Kidney (tissue), 14 donors: ENCODE data around the gene XRCC6. TPM values are rescaled to one million over a fixed set of nuclear protein-coding genes. Genes with fewer than 3 reads are reported as not detected.
A peak's percentile ranks its signal among the peaks of the same experiment; 100 is the strongest.

Experiments used
- DNase-seq, 5 donors: peaks; one replicate each; pipeline ENCODE4 v3.0.0-alpha.2; 2013 to 2020
- FAIRE-seq: peaks from 2 replicates; lab custom pipeline; 2012; peaks lifted over from hg19 to GRCh38; lab: Jason Lieb, UNC
- H3K27ac ChIP-seq, 2 donors: one replicate each; pipeline ENCODE4 v1.7.0; 2013; ENCODE audit warnings: low read depth in 2 of 2, low read length in 2 of 2, inconsistent platforms in 1 of 2
- H3K27me3 ChIP-seq: one replicate; pipeline ENCODE4 v1.7.1; 2013; ENCODE audit warnings: low read length, inconsistent platforms; ENCODE audit not compliant: control insufficient read depth, insufficient read depth
- H3K36me3 ChIP-seq, 3 donors: one replicate each; pipeline versions ENCODE4 v1.7.0 to v1.7.1; 2013; ENCODE audit warnings: low read length in 3 of 3, control low read depth in 1 of 3, inconsistent platforms in 1 of 3; ENCODE audit not compliant: insufficient read depth in 3 of 3, control insufficient read depth in 2 of 3
- H3K4me1 ChIP-seq, 3 donors: one replicate each; pipeline versions ENCODE4 v1.7.0 to v1.7.1; 2013; ENCODE audit warnings: low read length in 3 of 3, inconsistent platforms in 1 of 3, low read depth in 1 of 3; ENCODE audit not compliant: control insufficient read depth in 2 of 3, insufficient read depth in 2 of 3
- H3K4me3 ChIP-seq, 3 donors: one replicate each; pipeline versions ENCODE4 v1.7.0 to v1.8.1; 2013; ENCODE audit warnings: low read length in 3 of 3, control low read depth in 1 of 3, inconsistent platforms in 1 of 3
- H3K9ac ChIP-seq, 3 donors: one replicate each; pipeline versions ENCODE4 v1.7.0 to v1.7.1; 2013; ENCODE audit warnings: low read length in 3 of 3, control low read depth in 1 of 3, inconsistent platforms in 1 of 3
- H3K9me3 ChIP-seq, 3 donors: one replicate each; pipeline versions ENCODE4 v1.7.0 to v1.7.1; 2013; ENCODE audit warnings: low read length in 3 of 3, control low read depth in 1 of 3, inconsistent platforms in 1 of 3; ENCODE audit not compliant: control insufficient read depth in 2 of 3, insufficient read depth in 1 of 3
- intact Hi-C: fragments of 100-400 bp; cut with DNase I; formaldehyde crosslinking; loops from one replicate; pipeline ENCODE4 v1.11.1; 2022
- polyA plus RNA-seq: library from polyadenylated mRNA; stranded (reverse); fragments of 350-450 nt; fragmentation: Illumina TruSeq; extraction: RNeasy Lipid Tissue Mini Kit (QIAGEN cat#74804); gene quantifications from one replicate; pipeline ENCODE4 v1.2.3, GENCODE V29; 2014; ENCODE audit warnings: low read depth, low replicate concordance; ENCODE audit not compliant: insufficient read depth
- total RNA-seq: library from RNA; stranded (reverse); fragmentation: NEBNext Ultra II Directional; extraction: Animal tissue kit (Norgen Biotek cat#: 25700); gene quantifications from one replicate; pipeline ENCODE4 v1.2.1, GENCODE V29; 2021
- TF ChIP-seq, protein P1 (sequence below): IDR thresholded peaks from 3 replicates; pipeline ENCODE4 v1.5.1; 2012; ENCODE audit warnings: mild to moderate bottlenecking, moderate library complexity, borderline replicate concordance; ENCODE audit not compliant: insufficient read depth; ENCODE audit errors: extremely low read depth
- donor health status: control.
- donor health status: control.
- donor health status: control.
- donor health status: control.
- donor health status: control.
- donor health status: DM: yes; HTN: yes; CAD: no.
- donor health status: Normal renal cell carcinoma (clear cell type).

Gene XRCC6
- total and polyA plus RNA-seq, 2 donors from 2014 or later = 168 to 183 TPM

DNA sequence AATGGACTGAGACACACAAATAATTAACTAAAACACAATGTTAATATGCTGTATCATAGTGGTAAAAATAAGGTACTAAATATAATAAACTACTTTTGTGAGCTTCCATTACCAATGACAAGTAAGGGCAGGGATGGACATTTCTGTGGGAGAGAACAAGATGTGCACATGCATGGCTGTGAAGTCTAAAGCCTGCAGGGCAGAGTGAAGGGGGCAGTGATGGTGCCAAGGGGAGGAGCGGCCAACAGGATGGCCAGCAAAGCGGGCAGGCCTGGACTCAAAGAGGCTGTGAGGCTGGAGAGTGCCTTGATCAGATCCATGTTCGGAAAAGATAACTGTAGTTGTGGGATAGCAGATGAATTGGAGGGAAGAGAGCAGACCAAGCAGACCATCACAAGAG lies 12.7 kb upstream of the XRCC6 start:
- H3K36me3 ChIP-seq = peaks cover 0 to 14% (median 5%) of the 10 kb centered on the region in 3 donors
- H3K9me3 ChIP-seq = no peaks in the 10 kb centered on the region
- intact Hi-C loops = no loop called here
- FAIRE-seq (no peak), DNase-seq (peak in 1 of 5 donors; percentile 13)
- H3K27me3 ChIP-seq = no peaks in the 10 kb centered on the region
- no peak overlapping the region for H3K27ac ChIP-seq
- TF ChIP-seq, protein P1, sequence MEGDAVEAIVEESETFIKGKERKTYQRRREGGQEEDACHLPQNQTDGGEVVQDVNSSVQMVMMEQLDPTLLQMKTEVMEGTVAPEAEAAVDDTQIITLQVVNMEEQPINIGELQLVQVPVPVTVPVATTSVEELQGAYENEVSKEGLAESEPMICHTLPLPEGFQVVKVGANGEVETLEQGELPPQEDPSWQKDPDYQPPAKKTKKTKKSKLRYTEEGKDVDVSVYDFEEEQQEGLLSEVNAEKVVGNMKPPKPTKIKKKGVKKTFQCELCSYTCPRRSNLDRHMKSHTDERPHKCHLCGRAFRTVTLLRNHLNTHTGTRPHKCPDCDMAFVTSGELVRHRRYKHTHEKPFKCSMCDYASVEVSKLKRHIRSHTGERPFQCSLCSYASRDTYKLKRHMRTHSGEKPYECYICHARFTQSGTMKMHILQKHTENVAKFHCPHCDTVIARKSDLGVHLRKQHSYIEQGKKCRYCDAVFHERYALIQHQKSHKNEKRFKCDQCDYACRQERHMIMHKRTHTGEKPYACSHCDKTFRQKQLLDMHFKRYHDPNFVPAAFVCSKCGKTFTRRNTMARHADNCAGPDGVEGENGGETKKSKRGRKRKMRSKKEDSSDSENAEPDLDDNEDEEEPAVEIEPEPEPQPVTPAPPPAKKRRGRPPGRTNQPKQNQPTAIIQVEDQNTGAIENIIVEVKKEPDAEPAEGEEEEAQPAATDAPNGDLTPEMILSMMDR = no peak
- H3K4me3 ChIP-seq = no peak overlapping the region
- no peaks in the 10 kb centered on the region for H3K4me1 ChIP-seq
- H3K9ac ChIP-seq = no peak overlapping the region

DNA sequence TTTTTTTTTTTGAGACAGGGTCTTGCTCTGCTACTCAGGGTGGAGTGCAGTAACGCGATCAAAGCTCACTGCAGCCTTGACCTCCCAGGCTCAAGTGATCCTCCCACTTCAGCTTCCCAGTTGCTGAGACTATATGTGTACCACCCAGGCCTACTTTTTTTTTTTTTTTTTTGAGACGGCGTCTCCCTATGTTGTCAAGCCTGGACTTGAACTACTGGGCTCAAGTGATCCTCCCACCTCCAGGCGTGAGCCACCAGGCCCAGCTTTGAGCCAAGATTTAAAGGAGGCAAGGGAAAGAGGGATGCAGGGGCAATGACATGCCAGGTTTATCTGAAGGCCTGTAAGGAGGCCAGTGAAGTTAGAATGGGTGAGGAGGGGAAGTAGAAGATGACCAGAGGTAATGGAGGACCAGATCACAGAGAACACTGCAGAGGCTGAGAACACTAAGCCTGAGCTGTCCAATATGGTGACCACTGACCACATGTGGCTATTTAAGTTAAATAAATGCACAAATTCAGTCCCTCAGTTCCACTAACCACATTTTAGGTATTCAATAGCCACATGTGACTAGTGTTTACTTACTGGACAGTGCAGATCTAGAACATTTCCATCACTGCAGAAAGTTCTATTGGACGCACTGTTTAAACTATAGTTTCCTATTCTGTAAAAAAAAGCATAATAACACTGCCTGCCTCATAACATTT lies 8.3 kb upstream of the XRCC6 start:
- Histone ChIP-seq H3K9me3 (no peaks in the 10 kb centered on the region), H3K27ac (no peak overlapping the region), H3K4me1 (no peaks in the 10 kb centered on the region), H3K4me3 (no peak overlapping the region), H3K27me3 (no peaks in the 10 kb centered on the region), H3K36me3 (no peaks in the 10 kb centered on the region), H3K9ac (no peak overlapping the region)
- no peak for FAIRE-seq
- peak in 1 of 5 donors; percentile 7 for DNase-seq
- TF ChIP-seq, protein P1 = no peak
- intact Hi-C loops = no loop called here

DNA sequence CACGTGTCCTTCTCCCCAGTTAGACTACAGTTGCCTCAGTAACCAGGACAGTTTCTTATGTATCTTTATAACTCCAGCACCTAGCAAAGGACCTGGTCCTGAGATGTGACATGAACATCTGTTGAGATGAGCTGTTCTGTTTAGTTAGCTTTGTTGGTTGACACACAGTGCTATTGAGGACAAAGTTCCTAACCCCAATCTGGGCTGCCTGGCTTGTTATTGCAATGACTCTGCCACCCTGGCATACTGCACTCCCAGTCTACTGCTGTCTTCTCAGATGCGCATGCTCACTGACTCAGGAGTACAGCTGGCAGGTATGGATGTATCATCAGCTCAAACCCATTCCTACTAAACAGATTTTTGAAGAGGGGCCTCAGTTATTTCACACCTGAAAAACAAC lies 7.6 kb upstream of the XRCC6 start:
- Histone ChIP-seq H3K9ac (no peak overlapping the region), H3K4me3 (no peak overlapping the region), H3K9me3 (no peaks in the 10 kb centered on the region), H3K27me3 (no peaks in the 10 kb centered on the region), H3K36me3 (no peaks in the 10 kb centered on the region), H3K27ac (no peak overlapping the region), H3K4me1 (no peaks in the 10 kb centered on the region)
- intact Hi-C loops = no loop called here
- DNase-seq (no peak), FAIRE-seq (no peak)
- TF ChIP-seq, protein P1 = no peak
